ENCODE measurements around the gene CYP2J2. TPM values are rescaled to one million over a fixed set of nuclear protein-coding genes. Genes with fewer than 3 reads are reported as not detected.

Gene CYP2J2
- total RNA-seq, 1 donor from 2014 or later, result 1.8 TPM

DNA sequence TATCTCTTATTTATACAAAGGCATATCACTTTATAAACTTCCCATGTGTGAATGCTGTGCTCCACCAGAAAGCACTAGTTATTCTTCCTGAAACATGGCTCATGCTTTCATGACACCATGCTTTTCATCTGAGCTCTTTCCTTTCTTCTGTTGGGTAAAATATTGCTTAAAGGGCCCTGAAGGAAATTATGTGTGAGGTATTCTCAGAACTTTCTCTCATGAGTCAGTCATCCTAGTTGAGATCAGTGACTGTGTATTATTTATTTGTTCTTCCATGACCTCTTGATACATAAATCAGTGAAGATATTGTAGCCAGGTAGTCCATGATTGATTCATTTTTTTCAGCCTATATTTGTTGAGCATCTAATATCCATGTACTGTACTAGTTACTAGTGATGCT, 54.8 kb downstream of the CYP2J2 start:
- no peak overlapping the region for H3K4me2 ChIP-seq (ENCODE audit: low read length)
- Mint-ChIP-seq H3K36me3 (ENCODE audit: low read depth, unreplicated experiment) (no peaks in the 10 kb centered on the region), H3K4me3 (ENCODE audit: unreplicated experiment) (no peak overlapping the region), H3K27me3 (ENCODE audit: low read depth, unreplicated experiment) (no peaks in the 10 kb centered on the region), H3K9me3 (ENCODE audit: unreplicated experiment) (no peaks in the 10 kb centered on the region), H3K27ac (ENCODE audit: unreplicated experiment) (no peak overlapping the region), H3K4me1 (ENCODE audit: low read depth, unreplicated experiment) (no peaks in the 10 kb centered on the region)
- H3K4me3 ChIP-seq (ENCODE audit: insufficient read depth, low read depth, low read length), result no peak overlapping the region
- H3K9ac ChIP-seq (ENCODE audit: low read length), result no peak overlapping the region
- no peak for FAIRE-seq
- no peaks in the 10 kb centered on the region for H3K4me1 ChIP-seq (ENCODE audit: insufficient read depth, low read length)
- no peaks in the 10 kb centered on the region for H3K36me3 ChIP-seq (ENCODE audit: insufficient read depth, low read length)
- no peak for DNase-seq (ENCODE audit: low read depth)
- no peaks in the 10 kb centered on the region for H3K9me3 ChIP-seq (ENCODE audit: insufficient read depth, low read depth, low read length)
- no peak for TF ChIP-seq EZH2 (IDR thresholded peaks at IDR 0.05; ENCODE audit: insufficient read depth, low read length)
- TF ChIP-seq, protein P1, sequence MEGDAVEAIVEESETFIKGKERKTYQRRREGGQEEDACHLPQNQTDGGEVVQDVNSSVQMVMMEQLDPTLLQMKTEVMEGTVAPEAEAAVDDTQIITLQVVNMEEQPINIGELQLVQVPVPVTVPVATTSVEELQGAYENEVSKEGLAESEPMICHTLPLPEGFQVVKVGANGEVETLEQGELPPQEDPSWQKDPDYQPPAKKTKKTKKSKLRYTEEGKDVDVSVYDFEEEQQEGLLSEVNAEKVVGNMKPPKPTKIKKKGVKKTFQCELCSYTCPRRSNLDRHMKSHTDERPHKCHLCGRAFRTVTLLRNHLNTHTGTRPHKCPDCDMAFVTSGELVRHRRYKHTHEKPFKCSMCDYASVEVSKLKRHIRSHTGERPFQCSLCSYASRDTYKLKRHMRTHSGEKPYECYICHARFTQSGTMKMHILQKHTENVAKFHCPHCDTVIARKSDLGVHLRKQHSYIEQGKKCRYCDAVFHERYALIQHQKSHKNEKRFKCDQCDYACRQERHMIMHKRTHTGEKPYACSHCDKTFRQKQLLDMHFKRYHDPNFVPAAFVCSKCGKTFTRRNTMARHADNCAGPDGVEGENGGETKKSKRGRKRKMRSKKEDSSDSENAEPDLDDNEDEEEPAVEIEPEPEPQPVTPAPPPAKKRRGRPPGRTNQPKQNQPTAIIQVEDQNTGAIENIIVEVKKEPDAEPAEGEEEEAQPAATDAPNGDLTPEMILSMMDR (IDR thresholded peaks at IDR 0.05; ENCODE audit: insufficient read depth, low read depth, low read length), result no peak
- no peaks in the 10 kb centered on the region for H3K79me2 ChIP-seq (ENCODE audit: insufficient read depth, low read length)
- no peaks in the 10 kb centered on the region for H3K27me3 ChIP-seq (ENCODE audit: insufficient read depth, low read length)
- H2AFZ ChIP-seq (ENCODE audit: low read depth, low read length), result no peak overlapping the region
- H3K27ac ChIP-seq (ENCODE audit: low read depth, low read length), result no peak overlapping the region
- H4K20me1 ChIP-seq (ENCODE audit: insufficient read depth, low read length), result no peaks in the 10 kb centered on the region

DNA sequence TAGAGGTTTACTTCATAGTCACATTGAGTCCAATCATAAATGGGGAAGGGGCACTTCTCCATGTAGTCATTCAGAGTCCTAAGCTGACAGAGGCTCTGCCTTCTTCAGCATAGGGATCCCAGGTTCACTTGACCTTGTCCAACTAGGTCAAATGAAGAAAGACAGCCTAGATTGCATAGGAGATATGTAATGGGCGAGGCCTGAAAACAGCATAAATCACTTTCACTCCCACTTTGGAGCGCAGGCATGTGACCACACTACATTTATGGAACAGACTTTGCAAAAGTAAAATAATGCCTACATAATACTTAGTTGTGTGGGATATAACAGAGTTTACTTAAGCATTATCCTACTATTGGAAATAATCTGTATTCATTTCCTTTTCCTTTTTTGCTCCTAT, 60.1 kb downstream of the CYP2J2 start:
- Histone ChIP-seq H3K9me3 (ENCODE audit: insufficient read depth, low read depth, low read length) (no peaks in the 10 kb centered on the region), H3K4me3 (ENCODE audit: insufficient read depth, low read depth, low read length) (no peak overlapping the region), H3K9ac (ENCODE audit: low read length) (no peak overlapping the region), H3K4me1 (ENCODE audit: insufficient read depth, low read length) (no peaks in the 10 kb centered on the region), H3K27ac (ENCODE audit: low read depth, low read length) (no peak overlapping the region), H3K27me3 (ENCODE audit: insufficient read depth, low read length) (no peaks in the 10 kb centered on the region), H3K4me2 (ENCODE audit: low read length) (no peak overlapping the region), H2AFZ (ENCODE audit: low read depth, low read length) (no peak overlapping the region), H3K79me2 (ENCODE audit: insufficient read depth, low read length) (no peaks in the 10 kb centered on the region), H3K36me3 (ENCODE audit: insufficient read depth, low read length) (no peaks in the 10 kb centered on the region), H4K20me1 (ENCODE audit: insufficient read depth, low read length) (no peaks in the 10 kb centered on the region)
- no peaks in the 10 kb centered on the region for H3K27me3 Mint-ChIP-seq (ENCODE audit: low read depth, unreplicated experiment)
- no peaks in the 10 kb centered on the region for H3K4me1 Mint-ChIP-seq (ENCODE audit: low read depth, unreplicated experiment)
- H3K36me3 Mint-ChIP-seq (ENCODE audit: low read depth, unreplicated experiment), result no peaks in the 10 kb centered on the region
- no peaks in the 10 kb centered on the region for H3K9me3 Mint-ChIP-seq (ENCODE audit: unreplicated experiment)
- H3K4me3 Mint-ChIP-seq (ENCODE audit: unreplicated experiment), result no peak overlapping the region
- no peak for DNase-seq (ENCODE audit: low read depth)
- no peak overlapping the region for H3K27ac Mint-ChIP-seq (ENCODE audit: unreplicated experiment)
- no peak for FAIRE-seq
- TF ChIP-seq EZH2 (IDR thresholded peaks at IDR 0.05; ENCODE audit: insufficient read depth, low read length), result no peak
- TF ChIP-seq, protein P1 (IDR thresholded peaks at IDR 0.05; ENCODE audit: insufficient read depth, low read depth, low read length), result no peak

DNA sequence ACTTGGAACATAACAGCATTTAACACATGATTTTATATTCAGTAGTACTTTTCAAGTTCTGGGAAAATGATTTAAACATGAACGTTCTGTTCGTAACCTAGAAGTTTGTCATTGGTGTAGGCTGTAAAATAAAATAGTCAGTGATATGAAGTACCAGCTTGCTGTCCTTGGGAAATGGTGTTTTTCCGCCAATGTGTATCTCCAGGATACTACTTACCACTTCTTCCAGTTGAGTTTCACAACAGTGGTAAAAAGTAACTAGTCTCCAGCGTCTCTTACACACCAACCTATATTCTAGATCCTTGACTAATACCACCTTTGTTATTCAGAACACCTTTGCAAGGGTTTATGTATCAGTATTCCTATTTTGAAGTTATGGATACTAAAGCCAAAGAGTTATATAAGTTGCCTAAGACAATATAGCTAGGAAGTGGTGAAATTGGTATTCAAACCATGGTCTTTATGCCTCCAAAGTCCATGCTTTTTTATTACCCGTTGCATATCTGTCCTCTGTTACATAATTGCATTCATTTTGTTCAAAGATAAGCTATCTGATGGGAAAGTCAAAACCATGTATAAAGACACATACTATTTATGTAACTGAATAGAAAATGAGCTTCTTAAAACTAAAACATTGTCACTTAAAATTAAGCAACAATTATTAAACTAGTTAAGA, 68.8 kb downstream of the CYP2J2 start:
- H3K4me3 ChIP-seq (ENCODE audit: insufficient read depth, low read depth, low read length), result no peak overlapping the region
- H3K27ac Mint-ChIP-seq (ENCODE audit: unreplicated experiment), result no peak overlapping the region
- H3K27ac ChIP-seq (ENCODE audit: low read depth, low read length), result no peak overlapping the region
- no peaks in the 10 kb centered on the region for H3K9me3 Mint-ChIP-seq (ENCODE audit: unreplicated experiment)
- H3K27me3 Mint-ChIP-seq (ENCODE audit: low read depth, unreplicated experiment), result no peaks in the 10 kb centered on the region
- no peaks in the 10 kb centered on the region for H4K20me1 ChIP-seq (ENCODE audit: insufficient read depth, low read length)
- no peaks in the 10 kb centered on the region for H3K36me3 Mint-ChIP-seq (ENCODE audit: low read depth, unreplicated experiment)
- no peaks in the 10 kb centered on the region for H3K36me3 ChIP-seq (ENCODE audit: insufficient read depth, low read length)
- no peak overlapping the region for H3K4me3 Mint-ChIP-seq (ENCODE audit: unreplicated experiment)
- H3K4me1 ChIP-seq (ENCODE audit: insufficient read depth, low read length), result no peaks in the 10 kb centered on the region
- H3K27me3 ChIP-seq (ENCODE audit: insufficient read depth, low read length), result no peaks in the 10 kb centered on the region
- no peak overlapping the region for H3K4me2 ChIP-seq (ENCODE audit: low read length)
- TF ChIP-seq, protein P1 (IDR thresholded peaks at IDR 0.05; ENCODE audit: insufficient read depth, low read depth, low read length), result no peak
- no peak for TF ChIP-seq EZH2 (IDR thresholded peaks at IDR 0.05; ENCODE audit: insufficient read depth, low read length)
- DNase-seq (ENCODE audit: low read depth) (no peak), FAIRE-seq (no peak)
- H3K4me1 Mint-ChIP-seq (ENCODE audit: low read depth, unreplicated experiment), result no peaks in the 10 kb centered on the region
- H2AFZ ChIP-seq (ENCODE audit: low read depth, low read length), result no peak overlapping the region
- no peaks in the 10 kb centered on the region for H3K79me2 ChIP-seq (ENCODE audit: insufficient read depth, low read length)
- H3K9me3 ChIP-seq (ENCODE audit: insufficient read depth, low read depth, low read length), result no peaks in the 10 kb centered on the region
- no peak overlapping the region for H3K9ac ChIP-seq (ENCODE audit: low read length)
